ENCODE results near the gene SLC45A2.

Gene SLC45A2

DNA sequence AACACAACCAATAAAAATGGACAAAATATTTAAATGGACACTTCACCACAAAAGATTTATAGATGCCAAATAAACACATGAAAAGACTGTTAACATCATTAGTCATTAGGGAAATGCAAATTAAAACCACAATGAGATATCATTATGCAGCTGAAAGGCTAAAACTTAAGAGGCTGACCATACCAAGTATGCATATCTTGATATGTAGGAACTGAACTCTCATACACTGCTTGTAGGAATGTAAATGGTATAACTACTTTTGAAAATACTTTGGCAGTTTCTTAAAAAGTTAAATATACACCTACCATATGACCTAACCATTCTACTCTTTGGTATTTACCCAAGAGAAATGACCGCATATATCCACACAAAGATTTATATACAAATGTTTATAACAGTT lies 79.1 kb downstream of the SLC45A2 start:
- Histone ChIP-seq H3K4me1 (ENCODE audit: control insufficient read depth in 2 of 2, insufficient read depth in 2 of 2, low read length in 2 of 2) (no peaks in the 10 kb centered on the region), H3K9me3 (ENCODE audit: control insufficient read depth in 2 of 2, low read length in 2 of 2) (peaks cover 0 to 3% of the 10 kb centered on the region in 2 donors), H3K4me3 (ENCODE audit: low read length in 2 of 2) (no peak overlapping the region), H3K36me3 (ENCODE audit: control insufficient read depth in 2 of 2, insufficient read depth in 2 of 2, low read length in 2 of 2) (no peaks in the 10 kb centered on the region), H3K27me3 (ENCODE audit: control insufficient read depth in 2 of 2, insufficient read depth in 2 of 2, low read length in 2 of 2) (no peaks in the 10 kb centered on the region), H3K27ac (ENCODE audit: low read depth in 2 of 2, low read length in 2 of 2) (no peak overlapping the region), H3K9ac (ENCODE audit: low read depth in 1 of 2, low read length in 2 of 2) (no peak overlapping the region)

GRCh38 chr5:33903118-33903517 lies 81.4 kb downstream of the SLC45A2 start:
- H3K27ac ChIP-seq (ENCODE audit: low read depth in 2 of 2, low read length in 2 of 2), result no peak overlapping the region
- H3K27me3 ChIP-seq (ENCODE audit: control insufficient read depth in 2 of 2, insufficient read depth in 2 of 2, low read length in 2 of 2), result no peaks in the 10 kb centered on the region
- peaks cover 0 to 3% of the 10 kb centered on the region in 2 donors for H3K9me3 ChIP-seq (ENCODE audit: control insufficient read depth in 2 of 2, low read length in 2 of 2)
- H3K4me3 ChIP-seq (ENCODE audit: low read length in 2 of 2), result no peak overlapping the region
- no peaks in the 10 kb centered on the region for H3K4me1 ChIP-seq (ENCODE audit: control insufficient read depth in 2 of 2, insufficient read depth in 2 of 2, low read length in 2 of 2)
- no peak overlapping the region for H3K9ac ChIP-seq (ENCODE audit: low read depth in 1 of 2, low read length in 2 of 2)
- no peaks in the 10 kb centered on the region for H3K36me3 ChIP-seq (ENCODE audit: control insufficient read depth in 2 of 2, insufficient read depth in 2 of 2, low read length in 2 of 2)

- Histone ChIP-seq H3K36me3 (ENCODE audit: control insufficient read depth in 2 of 2, insufficient read depth in 2 of 2, low read length in 2 of 2) (no peaks in the 10 kb centered on the region), H3K27ac (ENCODE audit: low read depth in 2 of 2, low read length in 2 of 2) (no peak overlapping the region), H3K9me3 (ENCODE audit: control insufficient read depth in 2 of 2, low read length in 2 of 2) (no peaks in the 10 kb centered on the region), H3K4me1 (ENCODE audit: control insufficient read depth in 2 of 2, insufficient read depth in 2 of 2, low read length in 2 of 2) (no peaks in the 10 kb centered on the region), H3K9ac (ENCODE audit: low read depth in 1 of 2, low read length in 2 of 2) (no peak overlapping the region), H3K27me3 (ENCODE audit: control insufficient read depth in 2 of 2, insufficient read depth in 2 of 2, low read length in 2 of 2) (no peaks in the 10 kb centered on the region), H3K4me3 (ENCODE audit: low read length in 2 of 2) (no peak overlapping the region)
Observed at GRCh38 chr5:33901156-33901555, 83.3 kb downstream of the SLC45A2 start.

Measured in mucosa of rectum (tissue), 2 donors.